Measurements from ENCODE around the gene PROSER3.
"Not testable (repeated sequence)": the region's sequence is repeated elsewhere in the genome, so short reads cannot be mapped to it uniquely, and the experiment has no call there.

The PROSER3 gene

DNA sequence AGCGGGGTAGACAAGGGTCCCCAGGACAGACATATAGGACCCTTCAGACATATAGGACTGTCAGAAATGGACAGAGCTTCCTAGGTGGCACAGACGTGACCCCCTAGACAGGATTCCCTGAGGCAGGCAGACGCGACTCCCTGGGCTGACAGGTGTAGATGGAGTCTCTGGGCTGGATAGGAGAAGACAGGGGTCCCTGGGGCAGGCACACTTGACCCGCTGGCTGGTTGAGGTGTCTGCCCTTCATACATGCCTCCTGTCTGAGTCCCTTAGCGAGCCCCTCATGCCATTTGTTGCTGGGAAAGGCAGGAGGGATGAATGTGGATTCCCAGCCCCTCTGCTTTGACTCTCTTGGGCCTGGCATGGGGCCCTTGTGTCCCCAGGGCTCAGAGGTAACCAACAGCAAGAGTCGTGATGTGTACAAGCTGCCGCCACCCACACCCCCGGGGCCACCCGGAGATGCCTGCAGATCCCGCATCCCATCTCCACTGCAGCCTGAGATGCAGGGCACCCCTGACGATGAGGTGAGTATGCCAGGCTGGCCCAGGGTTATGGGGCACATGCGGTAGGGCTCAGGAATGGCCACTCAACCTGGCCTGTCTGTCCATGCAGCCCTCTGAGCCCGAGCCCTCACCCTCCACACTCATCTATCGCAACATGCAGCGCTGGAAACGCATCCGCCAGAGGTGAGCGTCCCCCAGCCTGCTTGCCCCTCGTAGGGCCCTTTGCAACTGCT lies 4.2 kb upstream of the PROSER3 start:
- FAIRE-seq = no peak
- no peak for DNase-seq (ENCODE audit: low spot score)

DNA sequence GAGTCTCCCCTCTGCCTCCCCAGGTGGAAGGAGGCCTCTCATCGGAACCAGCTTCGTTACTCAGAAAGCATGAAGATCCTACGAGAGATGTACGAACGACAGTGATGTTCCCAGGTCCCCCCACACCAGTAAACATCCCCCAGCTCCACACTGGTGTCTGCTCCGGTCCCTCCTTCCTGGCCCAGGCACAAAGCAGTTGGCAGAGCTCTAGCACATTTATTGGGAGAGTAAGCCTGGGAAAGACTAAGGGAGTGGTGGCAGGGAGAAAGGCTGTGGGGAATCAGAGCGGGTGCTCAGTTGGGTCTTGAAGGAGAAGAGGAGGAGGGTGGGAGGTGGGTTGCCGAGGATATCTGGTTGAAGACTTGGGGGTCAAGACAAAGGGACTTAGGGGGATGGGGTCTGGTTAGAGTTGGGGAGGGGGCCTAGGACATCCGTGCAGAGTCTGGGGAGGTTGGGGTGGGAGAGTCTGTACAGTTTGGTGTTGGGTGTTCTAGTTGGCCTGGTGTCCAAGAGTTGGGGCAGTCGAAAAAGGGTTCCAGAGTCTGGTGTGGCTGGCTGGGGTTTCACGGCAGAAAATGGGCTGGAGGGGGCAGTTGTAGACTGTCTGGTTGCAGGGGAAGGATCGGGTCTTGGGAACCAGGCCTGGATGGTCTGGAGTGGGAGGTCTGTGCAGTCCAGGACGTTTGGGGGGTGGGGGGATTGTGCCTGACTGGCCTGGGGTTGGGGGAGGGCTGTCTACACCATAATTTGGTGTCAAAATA lies 3.4 kb upstream of the PROSER3 start:
- no peak for FAIRE-seq
- DNase-seq (ENCODE audit: low spot score) = no peak

DNA sequence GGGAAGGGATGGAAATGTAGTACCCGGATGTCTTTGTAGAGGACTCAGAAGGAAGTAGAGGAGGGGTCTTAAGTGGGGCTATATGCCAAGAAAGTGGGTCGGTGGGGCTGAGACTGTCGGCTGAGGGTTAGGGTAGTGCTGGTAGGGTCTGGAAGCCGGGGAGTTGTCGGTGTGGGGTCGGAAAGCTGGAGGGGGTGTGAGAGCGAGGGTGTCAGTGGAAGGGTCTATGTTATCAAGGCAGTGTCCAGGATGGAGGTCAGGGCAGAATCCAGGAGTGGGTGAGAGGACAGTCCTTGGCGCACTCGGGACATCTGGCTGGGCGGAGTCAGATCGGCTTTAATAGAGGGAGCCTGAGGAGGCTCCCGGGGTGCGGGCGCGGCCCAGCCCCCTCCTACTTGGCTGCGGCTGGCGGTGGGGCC lies 2.8 kb upstream of the PROSER3 start:
- DNase-seq (ENCODE audit: low spot score) = no peak
- FAIRE-seq = no peak

GRCh38 chr19:35755550-35756376 lies 2.2 kb upstream of the PROSER3 start:
- FAIRE-seq = no peak
- DNase-seq (ENCODE audit: low spot score) = no peak

- no peak for FAIRE-seq
- DNase-seq (ENCODE audit: low spot score) = no peak
Observed at GRCh38 chr19:35756377-35757230, 1.4 kb upstream of the PROSER3 start, which contains the start of gene HSPB6. HSPB6 (minus strand) TSS chr19:35757029; CDS start chr19:35757008, 21 bp downstream.

DNA sequence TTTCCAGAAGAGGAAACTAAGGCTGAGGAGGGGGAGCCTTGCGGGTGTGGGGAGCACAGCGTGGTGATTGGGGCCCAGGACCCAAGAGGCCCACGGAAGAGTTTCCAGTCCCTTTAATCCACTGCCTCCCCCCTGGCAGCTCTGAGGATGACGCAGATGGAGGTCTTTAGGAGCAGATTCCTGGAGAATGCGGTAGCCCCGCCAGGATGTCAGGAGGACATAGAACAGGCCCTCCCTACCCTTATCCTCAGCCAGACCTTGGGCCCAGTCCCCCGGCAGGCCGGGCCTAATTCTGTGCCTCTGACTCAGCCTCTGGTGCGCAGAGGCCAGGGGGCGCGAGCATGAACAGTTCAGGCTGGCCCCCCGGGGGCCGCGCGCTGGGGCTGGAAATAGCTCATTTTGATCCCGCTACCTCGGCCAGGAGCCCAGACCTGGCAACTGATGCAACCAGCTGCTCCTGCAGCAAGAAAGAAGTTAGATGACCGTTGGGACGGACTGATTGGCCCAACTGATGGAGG lies 686 bp upstream of the PROSER3 start:
- FAIRE-seq (no peak), DNase-seq (ENCODE audit: low spot score) (peak; percentile 50)

DNA sequence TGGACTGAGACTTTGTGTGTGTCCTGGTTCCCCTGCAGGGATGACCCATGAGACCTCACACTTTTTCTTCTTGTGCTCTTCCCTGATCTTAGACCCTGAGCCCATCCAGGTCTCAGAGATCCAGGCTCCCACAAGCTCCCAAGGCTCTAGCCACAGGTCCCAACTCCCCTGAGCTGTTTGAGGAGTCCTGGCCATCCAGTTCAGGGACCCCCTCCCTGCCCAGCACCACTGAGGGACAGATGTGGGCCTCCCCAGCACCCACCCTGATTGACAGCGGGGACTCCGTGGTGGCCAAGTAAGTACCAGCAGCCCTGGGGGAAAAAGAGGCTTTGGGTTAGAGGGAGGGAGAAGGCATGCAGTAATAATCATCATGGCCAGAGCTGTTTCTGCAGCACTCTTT lies 1.7 kb downstream of the PROSER3 start:
- no peak for DNase-seq (ENCODE audit: low spot score)
- FAIRE-seq = no peak

- FAIRE-seq (no peak), DNase-seq (ENCODE audit: low spot score) (peak; percentile 21)
Observed at GRCh38 chr19:35760711-35761349, 2.9 kb downstream of the PROSER3 start.

DNA sequence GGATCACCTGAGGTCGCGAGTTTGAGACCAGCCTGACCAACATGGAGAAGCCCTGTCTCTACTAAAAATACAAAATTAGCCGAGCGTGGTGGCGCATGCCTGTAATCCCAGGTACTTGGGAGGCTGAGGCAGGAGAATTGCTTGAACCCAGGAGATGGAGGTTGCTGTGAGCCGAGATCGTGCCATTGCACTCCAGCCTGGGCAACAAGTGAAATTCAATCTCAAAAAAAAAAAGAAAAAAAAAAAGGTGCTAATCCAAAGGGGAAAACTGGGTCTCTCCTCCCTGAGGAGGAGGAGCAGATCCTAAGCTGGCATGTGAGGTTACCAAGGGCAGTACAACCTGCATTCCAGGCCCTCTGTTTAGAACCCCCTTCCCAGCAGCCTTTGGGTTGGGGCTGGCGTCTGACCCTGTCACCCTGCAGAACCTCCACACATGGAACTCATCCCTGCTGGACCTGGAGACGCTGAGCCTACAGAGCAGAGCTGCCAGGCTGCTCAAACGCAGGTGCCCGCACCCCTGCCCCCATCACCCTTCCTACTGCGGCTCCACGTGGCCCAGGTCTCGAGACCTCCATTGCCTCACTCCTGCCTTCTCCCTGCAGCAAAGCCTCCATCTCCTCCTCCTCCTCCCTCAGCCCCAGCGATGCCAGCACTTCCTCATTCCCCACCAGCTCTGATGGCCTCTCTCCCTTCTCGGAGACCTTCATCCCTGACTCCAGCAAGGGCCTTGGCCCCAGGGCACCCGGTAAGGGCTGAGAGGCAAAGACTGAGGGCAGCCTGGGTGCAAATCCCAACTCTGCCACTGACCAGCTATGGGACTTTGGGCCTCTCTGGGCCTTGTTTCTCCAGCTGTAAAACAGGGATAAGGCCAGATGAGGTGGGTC lies 6.7 kb downstream of the PROSER3 start:
- FAIRE-seq (no peak), DNase-seq (ENCODE audit: low spot score) (no peak)

DNA sequence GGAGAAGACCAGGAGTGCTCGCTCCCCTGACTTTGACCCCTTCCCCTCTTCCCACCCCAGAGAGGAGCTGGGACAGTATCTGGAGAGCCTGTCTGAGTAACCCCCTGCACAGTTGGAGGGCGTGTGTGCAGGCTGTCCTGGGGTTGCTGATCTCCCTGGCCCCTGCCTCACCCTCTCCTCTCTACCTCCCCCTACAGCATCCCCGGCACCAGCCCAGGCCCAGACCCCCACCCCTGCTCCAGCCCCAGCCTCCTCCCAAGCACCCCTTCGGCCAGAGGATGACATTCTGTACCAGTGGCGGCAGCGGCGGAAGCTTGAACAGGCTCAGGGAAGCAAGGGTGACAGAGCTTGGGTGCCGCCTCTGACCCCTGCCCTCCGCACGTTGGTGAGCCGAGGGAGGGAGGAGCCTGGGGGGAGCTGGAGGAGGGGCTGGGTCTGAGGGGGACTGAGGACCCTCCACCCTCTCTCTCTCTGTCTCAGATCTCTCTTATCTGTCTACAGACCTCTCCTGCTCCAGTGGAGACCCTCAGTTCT lies 8.7 kb downstream of the PROSER3 start:
- FAIRE-seq = no peak
- no peak for DNase-seq (ENCODE audit: low spot score)

DNA sequence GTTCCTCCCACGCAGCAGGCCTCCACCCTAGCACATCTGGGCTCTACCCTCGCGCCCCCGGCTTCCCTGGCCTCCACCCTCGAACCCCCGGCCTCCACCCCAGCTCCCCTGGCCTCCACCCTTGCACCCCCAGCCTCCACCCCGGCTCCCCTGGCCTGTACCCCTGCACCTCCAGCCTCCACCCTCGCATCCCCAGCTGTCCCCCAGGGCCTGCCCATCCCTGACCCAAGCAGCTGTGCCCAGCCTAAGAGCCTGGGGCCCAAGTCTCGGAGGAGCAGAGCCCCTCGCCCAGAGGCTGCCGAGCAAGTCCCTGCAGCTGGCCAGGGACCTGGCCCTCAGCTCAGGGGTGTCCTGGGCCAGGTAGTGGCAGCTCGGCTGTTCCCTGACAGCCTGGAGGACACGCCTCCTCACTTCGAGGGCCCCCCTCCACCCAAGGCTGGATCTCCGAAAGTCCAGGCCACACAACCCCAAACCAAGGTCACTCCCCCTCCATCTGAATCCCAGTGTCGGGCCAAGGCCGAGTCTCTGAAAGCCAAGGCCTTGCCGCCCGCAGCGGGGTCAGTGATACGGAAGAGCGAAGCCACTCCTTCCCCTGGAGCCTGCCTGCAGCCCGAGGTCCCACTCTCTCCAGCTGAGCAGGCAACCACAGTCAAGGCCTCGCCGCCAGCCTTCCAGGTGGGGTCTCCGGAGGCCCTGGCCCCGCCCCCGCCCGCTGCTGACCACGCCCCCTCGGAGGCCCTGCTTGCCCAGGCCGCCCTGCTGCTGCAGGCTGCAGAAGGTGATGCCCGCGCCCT lies 9.5 kb downstream of the PROSER3 start:
- FAIRE-seq (no peak), DNase-seq (ENCODE audit: low spot score) (no peak)

- DNase-seq (ENCODE audit: low spot score) (no peak), FAIRE-seq (no peak)
Observed at GRCh38 chr19:35768082-35768421, 10.1 kb downstream of the PROSER3 start.

DNA sequence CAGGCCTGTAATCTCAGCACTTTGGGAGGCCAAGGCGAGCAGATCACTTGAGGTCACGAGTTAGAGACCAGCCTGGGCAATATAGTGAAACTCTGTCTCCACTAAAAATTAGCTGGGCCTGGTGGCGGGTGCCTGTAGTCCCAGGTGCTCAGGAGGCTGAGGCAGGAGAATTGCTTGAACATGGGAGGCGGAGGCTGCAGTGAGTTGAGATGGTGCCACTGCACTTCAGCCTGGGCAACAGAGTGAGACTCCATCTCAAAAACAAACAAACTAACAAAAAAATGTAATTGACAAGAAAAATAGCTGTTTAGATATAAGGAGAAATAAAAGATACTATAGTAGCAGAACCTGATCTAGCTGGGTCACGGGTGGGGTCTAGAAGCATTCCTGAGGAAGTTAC lies 14.4 kb downstream of the PROSER3 start:
- FAIRE-seq; DNase-seq (ENCODE audit: low spot score): not testable (repeated sequence)

GRCh38 chr19:35773020-35773806 lies 15.2 kb downstream of the PROSER3 start:
- DNase-seq (ENCODE audit: low spot score) (peak; percentile 75), FAIRE-seq (peak; percentile 87)

DNA sequence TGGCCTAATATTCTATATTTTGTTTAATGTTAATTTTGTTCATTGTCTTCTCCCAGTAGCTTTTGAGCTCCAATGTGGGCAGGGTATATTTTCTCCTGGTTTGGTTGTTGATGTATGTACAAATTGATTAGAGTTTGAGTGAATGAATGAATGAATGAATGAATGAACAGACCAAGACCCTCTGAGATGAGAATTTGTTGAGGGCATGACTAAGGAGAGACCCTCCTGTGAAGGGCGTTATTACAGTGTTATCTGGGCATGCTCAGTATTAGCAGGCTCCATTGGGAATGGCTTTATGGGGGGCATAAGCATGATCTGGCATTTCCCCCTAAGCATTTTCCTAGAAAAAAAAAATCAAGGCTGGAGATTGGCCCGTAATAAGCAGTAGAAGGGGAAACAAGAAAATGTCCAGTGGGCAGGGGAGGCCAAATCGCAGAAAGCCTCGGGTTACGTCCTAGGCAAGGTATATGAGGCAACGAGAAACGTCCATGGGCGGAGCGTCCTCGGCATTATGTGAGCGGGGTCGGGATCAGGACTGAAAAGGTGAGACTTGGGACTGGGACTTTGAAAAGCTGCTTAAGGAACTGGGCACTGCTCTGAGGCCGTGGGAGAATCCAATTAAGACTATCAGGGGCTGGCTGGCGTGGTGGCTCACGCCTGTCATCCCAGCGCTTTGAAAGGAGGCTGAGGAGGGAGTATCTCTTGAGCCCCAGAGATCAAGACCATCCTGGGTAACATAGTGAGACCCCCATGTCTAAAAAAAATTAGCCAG lies 16.5 kb downstream of the PROSER3 start:
- no peak for DNase-seq (ENCODE audit: low spot score)
- FAIRE-seq = no peak

GRCh38 chr19:35775046-35775297 lies 17.0 kb downstream of the PROSER3 start:
- FAIRE-seq (no peak), DNase-seq (ENCODE audit: low spot score) (no peak)

Data from RCC 7860 (cell line).